GM18498 (cell line): Measurements from ENCODE around the gene SRCAP.

ENCODE experiments used
- ATAC-seq: cut with Tn5 transposase; IDR thresholded peaks from one replicate; pipeline ENCODE4 v1.9.1; 2021; ENCODE audit warnings: mild to moderate bottlenecking, moderate library complexity; ENCODE audit not compliant: unreplicated experiment

The SRCAP gene

GRCh38 chr16:30787613-30788378 lies 88.8 kb downstream of the SRCAP start:
- ATAC-seq: no peak
